HG02759 (cell line): ENCODE results near the gene TFG.

ENCODE experiments used
- ATAC-seq: cut with Tn5 transposase; IDR thresholded peaks from one replicate; pipeline ENCODE4 v1.9.1; 2021; ENCODE audit warnings: mild to moderate bottlenecking, moderate library complexity; ENCODE audit not compliant: unreplicated experiment

TFG gene

GRCh38 chr3:100703865-100704264, 5.4 kb upstream of the TFG start:
- no peak for ATAC-seq

GRCh38 chr3:100706365-100706764, 2.9 kb upstream of the TFG start:
- ATAC-seq, result no peak

GRCh38 chr3:100708644-100708988, 678 bp upstream of the TFG start:
- ATAC-seq, result no peak

- ATAC-seq, result peak; percentile 0
These were observed 557 bp downstream of the TFG start for GRCh38 chr3:100709842-100710260.

DNA sequence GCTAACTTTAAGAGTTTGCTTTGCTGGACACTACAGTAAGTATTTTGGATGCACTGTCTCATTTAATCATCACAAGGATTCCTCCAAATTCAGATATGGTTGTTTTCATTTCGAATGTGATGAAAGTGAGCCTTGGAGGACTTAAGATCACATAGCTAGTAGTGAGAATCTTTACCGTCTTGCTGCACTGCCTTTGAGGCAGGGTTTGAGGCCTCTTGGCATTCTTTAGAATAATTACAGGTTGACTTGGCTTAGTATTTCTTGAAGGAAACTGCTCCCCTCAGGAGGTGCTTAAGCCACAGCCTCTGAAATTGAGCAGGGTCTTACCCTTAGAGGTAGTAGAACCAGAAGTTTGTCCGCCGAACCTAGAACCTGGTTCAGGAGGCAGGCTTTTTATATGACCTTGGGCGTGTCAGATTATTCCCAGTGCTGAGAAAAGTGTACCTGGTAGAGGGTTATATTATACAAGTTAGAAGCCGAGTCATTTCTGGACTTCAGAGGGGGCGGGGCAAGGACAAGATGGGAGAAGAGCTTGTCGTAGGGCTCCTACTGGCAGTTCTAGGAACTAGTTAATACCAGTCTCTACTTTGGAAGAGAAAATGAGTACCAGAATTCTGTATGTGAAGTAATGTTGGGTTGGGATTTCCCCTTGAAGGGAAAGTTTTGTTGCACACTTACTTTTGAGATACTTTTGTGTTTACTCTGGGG, 1.1 kb downstream of the TFG start:
- peak; percentile 35 for ATAC-seq

DNA sequence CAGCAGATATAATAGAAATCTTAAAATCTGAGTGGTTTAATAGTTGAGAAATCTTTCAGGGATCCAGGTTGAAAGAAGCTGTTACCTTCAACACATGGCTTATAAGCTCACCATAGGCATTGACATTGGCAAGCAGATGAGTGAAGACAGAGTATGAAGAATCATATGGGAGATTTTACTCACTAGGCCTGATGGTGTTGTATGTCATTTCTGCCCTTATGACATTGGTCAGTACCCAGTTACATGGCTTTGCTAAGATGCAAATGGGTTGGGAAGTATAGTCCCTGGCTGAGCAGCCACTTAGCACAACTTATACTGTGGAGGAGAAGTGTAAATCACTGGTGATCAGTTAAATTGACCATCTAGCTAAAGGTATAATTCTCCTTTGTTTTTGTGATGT, 5.9 kb downstream of the TFG start:
- ATAC-seq, result no peak

GRCh38 chr3:100717063-100717462, 7.8 kb downstream of the TFG start:
- ATAC-seq, result no peak

- no peak for ATAC-seq
These were observed 8.6 kb downstream of the TFG start for GRCh38 chr3:100717637-100718487.

DNA sequence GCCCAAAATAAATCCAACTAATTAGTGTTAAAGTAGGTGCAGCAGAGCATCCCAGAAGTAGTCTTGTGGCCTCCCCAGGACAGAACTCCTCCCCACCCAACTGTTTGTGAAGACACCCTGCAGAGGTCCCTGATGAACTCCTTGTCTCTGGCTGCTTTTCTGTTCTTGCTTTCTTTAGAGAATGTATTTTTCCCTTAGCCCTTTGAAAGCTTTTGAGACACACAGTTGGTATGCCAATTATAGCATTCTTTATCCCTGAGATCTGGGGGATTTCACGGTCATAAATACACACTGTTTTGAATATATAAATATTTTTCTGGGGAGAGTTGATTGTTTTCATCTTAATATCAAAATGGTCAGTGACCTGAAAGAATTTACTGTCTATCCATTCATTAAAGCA, 9.8 kb downstream of the TFG start:
- no peak for ATAC-seq

GRCh38 chr3:100720426-100720825, 11.1 kb downstream of the TFG start:
- ATAC-seq, result no peak

DNA sequence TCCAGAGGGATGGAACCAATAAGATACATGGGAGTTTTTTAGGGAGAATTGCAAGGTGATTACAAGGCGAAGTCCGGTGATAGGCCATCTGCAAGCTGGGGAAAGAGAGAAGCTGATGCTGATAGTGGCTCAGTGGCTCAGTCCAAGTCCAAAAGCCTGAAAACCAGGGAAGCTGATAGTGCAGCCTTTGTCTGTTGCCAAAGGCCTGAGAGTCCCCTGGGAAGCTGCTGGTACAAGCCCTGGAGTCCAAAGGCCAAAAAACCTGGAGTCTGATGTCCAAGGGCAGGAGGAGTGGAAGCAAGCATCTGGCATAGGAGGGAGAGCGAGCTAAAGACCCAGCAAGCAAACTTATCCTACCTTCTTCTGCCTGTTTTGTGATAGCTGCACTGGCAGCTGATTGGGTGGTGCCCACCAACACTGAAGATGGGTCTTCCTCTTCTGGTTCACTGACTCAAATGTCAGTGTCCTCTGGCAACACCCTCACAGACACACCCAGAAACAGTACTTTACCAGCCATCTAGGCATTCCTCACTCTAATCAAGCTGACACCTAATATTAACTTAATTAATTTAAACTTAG, 16.7 kb downstream of the TFG start:
- no peak for ATAC-seq

DNA sequence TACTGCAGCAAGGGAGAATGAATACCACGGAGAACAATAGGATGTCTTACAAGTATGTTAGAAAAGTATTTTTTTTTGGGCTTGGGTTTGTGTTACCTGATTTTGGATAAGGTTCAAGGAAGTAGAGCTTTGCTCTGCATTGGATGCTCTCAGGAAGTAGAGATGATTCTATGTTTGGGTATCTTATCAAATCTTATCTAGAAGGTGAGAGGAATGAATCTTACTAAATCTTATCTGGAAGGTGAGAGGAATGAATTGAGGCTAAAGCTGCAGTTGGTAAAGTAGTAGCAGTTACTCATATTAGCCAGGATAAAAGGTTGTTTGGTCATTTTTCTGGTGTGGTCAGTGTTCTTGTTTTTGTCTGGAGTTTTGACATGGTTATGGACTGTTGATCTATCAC, 17.4 kb downstream of the TFG start:
- ATAC-seq, result no peak

- ATAC-seq, result no peak
These were observed 21.2 kb downstream of the TFG start for GRCh38 chr3:100730524-100730923.

GRCh38 chr3:100732435-100732834, 23.1 kb downstream of the TFG start:
- no peak for ATAC-seq

GRCh38 chr3:100737334-100737733, 28.0 kb downstream of the TFG start:
- ATAC-seq, result no peak

GRCh38 chr3:100740207-100740606, 30.9 kb downstream of the TFG start:
- ATAC-seq, result peak; percentile 53

DNA sequence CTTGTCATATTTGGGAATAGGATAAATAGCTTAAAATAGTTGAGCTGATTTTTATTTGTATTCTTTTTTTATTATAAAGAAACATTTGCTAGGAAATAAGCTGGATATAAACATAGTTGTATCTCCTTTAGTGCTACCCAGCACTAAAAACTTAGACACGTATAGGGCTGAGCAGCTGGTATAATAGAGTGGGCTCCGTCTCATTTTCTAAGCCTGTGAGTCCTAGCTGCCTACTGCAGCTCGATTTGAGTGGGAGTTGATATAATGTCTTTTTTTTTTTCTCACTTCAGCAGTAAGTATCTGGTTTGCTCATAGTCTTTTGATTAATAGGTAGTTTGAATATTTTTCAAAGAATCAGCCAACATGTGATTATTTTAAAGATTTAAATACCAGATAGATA, 34.2 kb downstream of the TFG start:
- ATAC-seq, result no peak

GRCh38 chr3:100744671-100745070, 35.4 kb downstream of the TFG start:
- ATAC-seq, result no peak

GRCh38 chr3:100745617-100746016, 36.3 kb downstream of the TFG start:
- ATAC-seq, result no peak

DNA sequence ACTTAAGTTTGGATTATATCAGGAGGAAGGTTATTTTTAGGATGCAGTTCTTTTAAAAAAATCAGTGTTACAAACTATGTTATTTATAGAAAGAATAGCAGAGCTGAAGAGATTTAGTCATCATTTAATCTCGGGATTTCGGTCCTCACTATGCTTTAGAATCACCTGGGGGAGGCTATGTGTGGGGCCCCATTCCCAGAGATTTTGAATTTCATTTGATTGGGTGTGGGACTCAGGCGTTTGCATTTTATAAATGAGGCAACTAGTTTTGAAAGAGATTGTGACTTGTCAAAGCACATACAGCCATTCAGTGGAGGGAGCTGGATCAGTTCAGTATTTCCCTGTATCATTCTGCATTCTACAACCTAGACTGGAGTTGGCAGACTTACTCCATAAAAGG, 36.8 kb downstream of the TFG start:
- no peak for ATAC-seq

GRCh38 chr3:100748220-100748619, 38.9 kb downstream of the TFG start:
- no peak for ATAC-seq

- ATAC-seq, result no peak
These were observed 39.7 kb downstream of the TFG start for GRCh38 chr3:100748967-100749366.
